Measurements from ENCODE around the gene GSTM1.

GSTM1 gene

DNA sequence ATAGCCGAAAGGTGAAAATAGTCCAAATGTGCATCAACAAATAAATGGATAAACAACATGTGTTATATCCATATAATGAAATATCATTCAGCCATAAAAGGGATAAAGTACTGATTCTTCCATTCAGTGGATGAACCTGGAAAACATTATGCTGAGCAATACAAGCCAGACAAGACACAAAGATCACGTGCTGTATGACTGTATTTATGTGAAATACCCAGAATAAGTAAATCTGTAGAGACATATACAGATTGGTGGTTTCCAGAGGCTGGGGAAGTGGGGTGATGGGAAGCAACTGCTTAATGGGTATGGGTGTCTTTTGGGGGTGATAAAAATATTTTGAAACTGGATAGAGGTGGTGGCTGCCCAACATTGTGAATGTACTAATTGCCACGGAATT, 45.0 kb upstream of the GSTM1 start:
- no peak overlapping the region for H3K4me3 ChIP-seq (replicated peaks; ENCODE audit: low read depth, low read length)
- TF ChIP-seq, protein P1, sequence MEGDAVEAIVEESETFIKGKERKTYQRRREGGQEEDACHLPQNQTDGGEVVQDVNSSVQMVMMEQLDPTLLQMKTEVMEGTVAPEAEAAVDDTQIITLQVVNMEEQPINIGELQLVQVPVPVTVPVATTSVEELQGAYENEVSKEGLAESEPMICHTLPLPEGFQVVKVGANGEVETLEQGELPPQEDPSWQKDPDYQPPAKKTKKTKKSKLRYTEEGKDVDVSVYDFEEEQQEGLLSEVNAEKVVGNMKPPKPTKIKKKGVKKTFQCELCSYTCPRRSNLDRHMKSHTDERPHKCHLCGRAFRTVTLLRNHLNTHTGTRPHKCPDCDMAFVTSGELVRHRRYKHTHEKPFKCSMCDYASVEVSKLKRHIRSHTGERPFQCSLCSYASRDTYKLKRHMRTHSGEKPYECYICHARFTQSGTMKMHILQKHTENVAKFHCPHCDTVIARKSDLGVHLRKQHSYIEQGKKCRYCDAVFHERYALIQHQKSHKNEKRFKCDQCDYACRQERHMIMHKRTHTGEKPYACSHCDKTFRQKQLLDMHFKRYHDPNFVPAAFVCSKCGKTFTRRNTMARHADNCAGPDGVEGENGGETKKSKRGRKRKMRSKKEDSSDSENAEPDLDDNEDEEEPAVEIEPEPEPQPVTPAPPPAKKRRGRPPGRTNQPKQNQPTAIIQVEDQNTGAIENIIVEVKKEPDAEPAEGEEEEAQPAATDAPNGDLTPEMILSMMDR (IDR thresholded peaks at IDR 0.05; ENCODE audit: low read length, missing control alignments): no peak
- no peak for DNase-seq (ENCODE audit: low read depth)

DNA sequence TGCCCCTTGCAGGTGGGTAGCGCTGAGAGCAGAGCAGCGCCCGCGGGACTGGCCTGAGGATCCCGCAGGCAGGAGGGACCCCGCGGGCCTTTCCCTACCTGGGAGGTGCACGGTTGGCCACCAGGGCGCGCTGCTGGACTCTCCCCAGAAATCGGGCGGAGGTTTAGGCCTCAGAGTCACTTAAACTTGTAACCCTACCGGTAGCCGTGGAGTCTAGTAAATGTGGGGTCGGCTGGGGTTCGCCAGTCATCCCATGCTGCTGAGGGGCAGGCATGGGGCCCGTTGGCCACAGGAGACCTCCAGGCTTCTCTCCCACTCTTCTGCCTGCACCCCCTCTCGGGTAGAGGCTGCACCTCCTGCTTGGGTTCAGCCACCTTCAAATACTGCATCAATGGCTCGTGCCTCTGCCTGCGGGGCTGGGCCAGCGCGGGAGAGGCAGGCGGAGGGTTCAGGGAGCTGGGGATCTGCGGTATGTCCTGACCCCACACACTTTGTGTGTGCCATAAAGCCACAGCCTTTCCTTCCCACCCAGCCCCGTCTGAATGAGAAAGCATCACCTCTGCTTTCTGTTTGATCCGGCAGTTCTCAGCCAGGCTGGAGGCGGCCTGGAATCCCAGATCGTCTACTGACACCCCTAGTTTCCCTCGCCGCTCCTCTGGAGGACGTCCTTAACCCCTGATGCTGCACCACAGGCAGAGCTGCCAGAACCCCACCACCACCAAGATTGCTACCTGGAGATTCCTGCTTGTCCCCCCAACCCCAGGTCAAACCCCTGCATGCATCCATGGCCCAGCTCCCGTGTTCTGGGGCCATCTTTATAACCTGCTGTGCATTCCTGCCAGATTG, 44.0 kb upstream of the GSTM1 start:
- H3K4me3 ChIP-seq (replicated peaks; ENCODE audit: low read depth, low read length): no peak overlapping the region
- TF ChIP-seq, protein P1 (IDR thresholded peaks at IDR 0.05; ENCODE audit: low read length, missing control alignments): peak; percentile 86
- DNase-seq (ENCODE audit: low read depth): peak; percentile 78

DNA sequence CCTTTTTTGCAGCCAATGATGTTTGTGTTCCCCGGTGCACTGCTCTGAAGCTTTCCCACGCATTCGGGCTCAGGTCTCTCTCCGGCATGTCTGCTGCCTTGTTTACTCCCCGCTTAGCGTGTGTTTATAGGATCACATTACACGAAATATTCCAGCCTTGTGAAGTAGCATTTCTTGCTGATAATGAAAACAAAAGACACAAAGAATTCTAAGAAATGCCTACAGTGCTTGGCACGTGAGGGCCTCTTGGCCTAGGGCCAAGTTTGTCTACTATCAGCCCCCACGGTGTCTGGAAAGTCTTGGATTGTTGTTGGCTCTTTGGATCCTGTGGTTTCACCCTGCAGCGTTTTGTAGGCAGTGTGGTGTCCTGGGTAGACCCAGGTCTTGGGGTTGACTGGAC, 42.9 kb upstream of the GSTM1 start:
- H3K4me3 ChIP-seq (replicated peaks; ENCODE audit: low read depth, low read length): no peak overlapping the region
- TF ChIP-seq, protein P1 (IDR thresholded peaks at IDR 0.05; ENCODE audit: low read length, missing control alignments): no peak
- no peak for DNase-seq (ENCODE audit: low read depth)

DNA sequence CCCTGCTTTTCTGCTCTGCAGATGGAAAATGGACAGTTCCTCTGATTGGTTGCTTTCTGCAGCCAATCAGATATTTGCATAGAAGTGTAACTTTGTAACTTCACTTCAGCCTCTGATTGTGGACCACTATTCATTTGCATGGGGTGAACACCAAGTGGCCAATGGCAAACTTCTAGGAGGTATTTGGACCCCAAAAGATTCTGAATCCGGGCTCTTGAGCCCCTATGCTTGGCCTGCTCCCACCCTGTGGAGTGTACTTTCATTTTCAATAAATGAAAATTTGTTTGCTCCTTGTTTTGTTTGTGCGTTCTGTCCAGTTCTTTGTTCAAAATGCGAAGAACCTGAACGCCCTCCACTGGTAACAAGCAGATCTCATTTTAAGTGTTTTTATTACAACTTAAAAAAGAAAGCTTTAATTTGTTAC, 38.1 kb upstream of the GSTM1 start:
- TF ChIP-seq, protein P1 (IDR thresholded peaks at IDR 0.05; ENCODE audit: low read length, missing control alignments): peak; percentile 47
- peak; percentile 69 for DNase-seq (ENCODE audit: low read depth)
- peak overlapping the region; percentile 40 for H3K4me3 ChIP-seq (replicated peaks; ENCODE audit: low read depth, low read length)

DNA sequence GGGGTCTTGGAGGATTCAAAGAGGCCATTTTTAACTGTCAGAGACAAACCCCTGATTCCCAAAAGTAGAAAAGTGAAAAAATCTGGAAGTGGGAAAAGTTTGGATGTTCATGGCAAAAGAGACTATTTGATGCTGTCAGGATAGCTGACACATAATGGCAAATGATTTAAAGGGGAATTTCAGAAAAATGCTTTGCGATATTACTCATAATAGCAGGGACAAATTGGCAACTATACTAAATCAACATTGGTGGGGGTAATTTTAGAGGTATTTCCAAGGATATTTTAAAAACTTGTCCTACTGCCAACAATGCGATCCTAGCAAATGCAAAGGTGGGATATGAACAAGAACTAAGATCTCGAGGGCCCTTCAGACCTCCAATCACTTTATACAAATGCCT, 37.0 kb upstream of the GSTM1 start:
- TF ChIP-seq, protein P1 (IDR thresholded peaks at IDR 0.05; ENCODE audit: low read length, missing control alignments): no peak
- no peak overlapping the region for H3K4me3 ChIP-seq (replicated peaks; ENCODE audit: low read depth, low read length)
- DNase-seq (ENCODE audit: low read depth): no peak

DNA sequence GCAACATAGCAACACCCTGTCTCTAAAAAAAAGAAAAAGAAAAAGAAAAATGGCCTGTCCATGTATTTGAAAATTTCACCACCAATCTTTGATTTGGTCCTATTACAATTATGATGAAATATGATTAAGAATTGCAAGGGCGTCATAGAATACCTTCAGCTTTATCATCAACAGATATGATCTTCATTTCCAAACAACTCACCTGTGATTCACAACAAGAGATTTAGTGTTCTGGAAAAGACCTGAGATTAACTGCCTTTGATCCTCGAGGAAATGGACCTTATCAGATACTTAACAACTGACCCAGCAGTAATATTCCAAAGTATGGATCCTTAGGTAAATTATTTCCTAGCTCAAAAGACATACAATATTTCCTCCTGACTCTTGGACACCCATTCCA, 35.2 kb upstream of the GSTM1 start:
- DNase-seq (ENCODE audit: low read depth): no peak
- no peak overlapping the region for H3K4me3 ChIP-seq (replicated peaks; ENCODE audit: low read depth, low read length)
- TF ChIP-seq, protein P1 (IDR thresholded peaks at IDR 0.05; ENCODE audit: low read length, missing control alignments): no peak

DNA sequence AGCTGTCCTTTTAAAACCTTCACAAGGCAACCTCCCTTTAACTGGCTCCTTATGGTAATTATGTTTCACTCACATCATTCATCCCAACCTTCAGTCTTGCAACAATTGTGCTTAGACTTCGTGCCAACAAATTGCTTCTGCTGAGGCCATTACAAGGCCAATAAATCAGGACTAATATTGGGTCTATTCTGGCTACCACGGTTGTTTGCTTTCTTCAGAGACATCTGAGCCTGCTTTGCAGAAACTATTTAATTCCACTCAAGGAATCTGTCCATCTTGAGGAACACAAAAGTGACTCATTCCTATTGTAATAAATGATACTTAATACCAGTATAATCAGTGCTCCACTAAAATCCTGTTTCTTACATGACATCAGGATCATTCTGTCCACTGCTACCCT, 34.3 kb upstream of the GSTM1 start:
- TF ChIP-seq, protein P1 (IDR thresholded peaks at IDR 0.05; ENCODE audit: low read length, missing control alignments): no peak
- no peak for DNase-seq (ENCODE audit: low read depth)

More for the DNA sequence above, 34.3 kb upstream of the GSTM1 start:
- no peak overlapping the region for H3K4me3 ChIP-seq (replicated peaks; ENCODE audit: low read depth, low read length)
